NCI-H1092 treated with DMSO at 0.1 percent for 48 hours (cell line): ENCODE results near the gene TBC1D22A.

Experiments used
- DNase-seq: peaks from one replicate; lab custom pipeline; 2025; lab: John Stamatoyannopoulos, UW

The TBC1D22A gene

DNA sequence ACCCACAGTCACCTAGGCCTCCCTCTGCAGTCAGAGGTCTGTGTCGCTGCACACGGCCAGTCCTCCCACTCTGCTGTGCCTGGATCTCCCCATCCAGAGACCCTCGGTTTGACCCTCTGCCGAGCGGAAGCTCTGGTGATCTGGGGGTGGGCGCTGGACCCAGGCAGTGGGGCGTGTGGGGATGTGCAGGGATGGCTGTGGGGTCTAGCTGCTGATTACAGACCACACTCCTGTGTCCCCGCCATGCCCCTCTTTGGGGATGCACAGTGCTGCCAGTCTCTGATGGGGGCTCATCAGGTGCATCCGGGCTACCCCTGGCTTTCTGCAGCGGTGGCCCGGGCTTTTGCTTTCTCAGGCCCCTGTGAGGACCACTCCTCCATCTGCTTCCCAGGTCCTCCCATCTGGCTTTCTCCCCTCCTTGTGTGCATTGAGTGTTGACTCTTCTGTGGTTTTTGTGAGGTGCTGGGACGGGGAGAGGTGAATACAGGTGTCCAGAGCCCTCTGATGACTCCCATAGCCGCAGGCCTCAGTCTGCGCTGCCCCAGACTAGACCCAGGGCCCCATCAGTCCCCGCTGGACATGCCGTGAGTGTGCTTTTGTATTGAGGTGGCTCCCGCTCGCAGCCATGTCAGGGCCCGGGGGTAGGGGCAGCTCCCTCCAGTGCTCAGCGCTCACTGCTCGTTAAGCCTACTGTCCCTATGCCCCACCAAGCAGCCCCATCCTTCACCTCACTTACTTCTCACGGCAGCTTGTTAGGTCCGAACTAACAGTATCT, 251.6 kb downstream of the TBC1D22A start:
- DNase-seq: no peak

DNA sequence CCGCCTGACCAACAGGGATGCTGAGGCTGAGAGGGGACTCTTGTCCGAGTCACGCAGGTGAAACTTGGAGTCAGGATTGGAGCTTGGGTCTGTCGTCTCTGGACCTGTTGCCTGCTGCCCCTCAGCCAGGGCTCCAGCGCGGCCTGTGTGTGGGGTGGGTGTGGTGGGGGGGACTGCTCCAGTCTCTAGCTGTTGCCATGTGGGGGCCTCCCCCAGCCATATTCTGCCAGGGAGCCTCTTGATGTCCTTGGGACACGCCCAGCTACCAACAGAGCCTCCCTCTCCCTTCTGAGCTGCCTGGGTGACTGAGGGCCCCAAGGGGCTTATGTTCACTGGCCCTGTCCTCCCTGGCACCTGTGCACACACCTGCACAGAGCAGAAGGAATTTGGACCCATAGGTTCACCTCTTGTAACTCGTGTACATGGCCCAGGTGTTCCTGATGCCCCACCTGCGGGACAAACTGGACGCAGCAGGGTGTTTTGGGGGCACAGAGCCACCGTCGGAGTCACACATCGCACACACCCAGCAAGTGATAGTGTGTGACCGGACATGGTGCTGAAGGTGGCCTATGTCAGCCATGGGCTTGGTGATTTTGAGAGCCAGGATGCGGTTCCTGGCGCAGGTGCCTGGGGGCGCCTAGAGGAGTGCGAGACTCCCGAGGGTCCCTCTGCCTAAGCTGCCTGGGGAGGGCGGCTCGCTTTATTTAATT, 252.3 kb downstream of the TBC1D22A start:
- no peak for DNase-seq

DNA sequence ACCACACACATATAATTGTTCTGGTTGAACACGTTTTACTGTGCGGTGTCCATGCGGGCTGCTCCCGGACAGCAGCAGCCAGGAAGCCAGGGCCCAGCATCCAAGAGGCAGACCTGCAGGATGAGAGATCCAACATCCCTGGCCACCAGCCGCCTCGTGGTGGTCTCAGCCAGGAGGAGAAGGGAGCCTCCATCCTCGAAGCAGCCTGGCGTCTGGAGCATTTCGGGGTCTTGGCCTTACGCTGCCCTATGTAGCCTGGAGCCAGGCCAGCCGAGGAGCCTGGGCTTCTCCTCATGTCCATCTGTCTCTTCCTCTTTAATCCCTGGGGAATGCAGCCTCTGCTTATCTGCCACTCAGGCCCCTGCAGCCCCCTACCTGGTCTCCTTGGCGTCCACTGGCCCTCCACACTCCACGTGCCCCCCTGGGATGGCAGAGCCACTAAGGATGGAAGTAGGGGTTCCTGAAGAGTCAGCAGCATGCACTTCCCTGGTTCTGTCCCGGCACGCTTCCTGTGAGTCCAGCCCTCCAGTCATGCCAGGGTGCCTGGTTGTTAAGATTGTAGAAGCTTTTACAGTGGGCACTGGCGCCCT, 253.2 kb downstream of the TBC1D22A start:
- no peak for DNase-seq

DNA sequence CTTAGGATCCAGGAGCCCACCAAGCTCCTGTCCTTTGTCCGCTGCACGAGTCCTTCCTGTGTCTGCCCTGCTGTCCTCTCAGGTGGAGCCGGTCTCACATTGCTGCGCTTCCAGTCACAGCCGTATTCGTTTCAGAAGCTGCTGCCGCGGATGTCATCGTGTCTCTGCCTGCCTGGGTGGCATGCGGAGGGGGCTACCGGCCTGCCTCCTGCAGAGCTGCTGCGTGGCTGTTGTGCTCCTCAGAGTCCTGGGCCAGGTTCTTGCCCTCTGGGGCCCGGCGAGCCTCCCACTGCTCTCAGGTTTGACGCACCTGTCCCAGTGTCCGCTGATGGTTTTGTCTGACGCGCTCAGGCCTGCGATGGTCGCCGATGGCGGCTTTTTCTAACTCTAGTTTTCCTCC, 254.2 kb downstream of the TBC1D22A start:
- DNase-seq: no peak

GRCh38 chr22:47017245-47017644, 254.8 kb downstream of the TBC1D22A start:
- DNase-seq: no peak

DNA sequence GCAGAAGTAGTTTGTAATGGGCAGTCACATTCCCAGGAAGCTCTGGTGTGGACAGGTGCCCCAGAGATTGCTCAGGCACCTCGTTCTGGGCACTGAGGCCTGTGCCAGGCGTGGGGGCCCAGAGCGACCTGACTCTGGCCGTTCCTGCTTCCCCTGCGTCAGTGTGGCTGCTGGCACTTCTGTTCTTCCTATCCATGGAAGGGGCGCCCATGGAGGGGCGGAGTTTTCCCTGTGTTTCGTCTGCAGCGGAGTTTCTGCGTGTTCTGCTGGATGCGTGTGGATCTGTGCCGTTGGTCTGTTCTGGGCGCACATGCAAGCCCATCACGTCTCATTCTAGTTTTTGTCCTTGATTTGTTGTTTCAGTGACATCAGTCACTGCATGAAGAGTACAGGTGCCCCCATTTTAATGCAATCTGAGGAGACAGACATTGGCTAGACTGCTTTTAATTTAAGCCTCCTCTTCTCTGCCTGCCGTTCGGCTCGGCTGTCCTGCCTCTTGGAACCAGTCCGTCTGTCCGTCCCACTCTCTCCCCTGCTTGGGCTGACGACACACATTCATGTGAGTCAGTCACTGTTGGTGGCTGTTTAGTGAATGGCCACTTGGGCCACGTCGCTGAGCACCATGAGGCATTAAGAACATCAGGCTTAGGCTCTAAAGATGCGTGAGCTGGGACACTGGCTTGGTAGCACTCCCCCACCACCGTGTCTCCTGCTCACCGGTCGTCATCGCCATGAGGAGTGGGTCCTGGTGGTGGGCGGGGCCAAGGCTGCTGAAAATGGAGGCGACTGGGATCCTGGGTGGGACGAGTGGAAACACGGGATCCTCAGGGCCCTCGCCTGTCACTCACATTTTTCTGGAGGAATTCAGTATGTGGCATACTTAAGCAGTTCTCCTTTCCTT, 255.8 kb downstream of the TBC1D22A start:
- DNase-seq: no peak

- no peak for DNase-seq
Observed at GRCh38 chr22:47019012-47019790, 256.8 kb downstream of the TBC1D22A start.

DNA sequence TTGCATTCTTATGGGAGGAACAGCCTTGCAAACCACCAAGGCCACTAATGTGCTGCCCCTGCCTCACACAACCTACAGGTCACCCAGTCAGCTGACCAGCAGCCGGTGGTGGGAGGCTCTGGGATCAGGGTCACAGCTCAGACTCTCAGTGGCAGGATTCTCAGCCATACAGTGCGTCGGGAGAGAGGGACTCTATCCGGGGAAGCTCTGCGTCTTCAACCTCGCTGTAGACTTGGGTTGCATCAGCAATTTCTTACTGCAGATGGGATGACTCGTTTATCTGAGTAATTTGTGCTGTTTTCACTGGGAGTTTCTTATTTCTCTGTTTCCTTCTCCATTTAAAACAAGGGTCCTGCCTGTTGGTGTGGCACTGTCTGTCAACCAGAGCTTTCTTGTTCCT, 257.7 kb downstream of the TBC1D22A start:
- no peak for DNase-seq

GRCh38 chr22:47021371-47022074, 259.1 kb downstream of the TBC1D22A start:
- no peak for DNase-seq

DNA sequence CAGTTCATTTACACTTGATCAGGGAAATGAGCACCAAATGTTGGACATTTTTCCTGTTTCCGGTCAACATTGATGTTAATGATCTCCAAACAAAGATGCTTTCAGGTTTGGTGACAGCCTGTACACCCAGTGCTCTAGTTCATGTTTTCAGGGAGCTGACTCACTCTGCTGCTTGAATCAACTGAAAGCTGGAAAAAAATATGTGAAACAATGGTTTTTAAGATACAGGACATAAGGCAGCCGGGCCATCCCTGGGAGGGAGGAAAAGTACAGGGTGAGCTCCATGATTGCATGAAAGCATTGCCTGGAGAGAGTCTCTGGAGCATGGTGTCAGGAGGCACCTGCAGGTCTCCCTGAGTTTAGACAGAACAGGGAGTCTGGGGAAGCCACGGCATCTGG, 259.6 kb downstream of the TBC1D22A start:
- DNase-seq: no peak

DNA sequence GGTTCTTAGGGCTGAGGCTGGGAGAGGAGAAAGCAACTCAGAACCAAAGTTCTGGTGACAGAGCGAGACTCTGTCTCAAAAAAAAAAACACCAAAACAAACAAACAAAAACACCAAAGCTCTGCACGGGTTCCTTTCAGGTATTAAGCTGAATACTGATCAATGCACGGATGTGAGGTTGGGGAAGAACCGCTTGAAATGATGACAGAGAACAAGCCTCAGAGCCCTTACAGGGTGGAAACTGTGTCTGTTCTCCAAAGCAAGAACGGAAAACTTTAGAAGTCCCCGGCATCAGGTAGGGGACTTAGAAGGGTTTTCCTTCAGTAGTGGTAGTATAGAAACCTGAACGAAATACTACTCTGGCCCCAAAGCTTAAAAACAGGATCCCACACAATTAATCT, 260.0 kb downstream of the TBC1D22A start:
- DNase-seq: no peak

GRCh38 chr22:47023871-47024270, 261.4 kb downstream of the TBC1D22A start:
- no peak for DNase-seq

DNA sequence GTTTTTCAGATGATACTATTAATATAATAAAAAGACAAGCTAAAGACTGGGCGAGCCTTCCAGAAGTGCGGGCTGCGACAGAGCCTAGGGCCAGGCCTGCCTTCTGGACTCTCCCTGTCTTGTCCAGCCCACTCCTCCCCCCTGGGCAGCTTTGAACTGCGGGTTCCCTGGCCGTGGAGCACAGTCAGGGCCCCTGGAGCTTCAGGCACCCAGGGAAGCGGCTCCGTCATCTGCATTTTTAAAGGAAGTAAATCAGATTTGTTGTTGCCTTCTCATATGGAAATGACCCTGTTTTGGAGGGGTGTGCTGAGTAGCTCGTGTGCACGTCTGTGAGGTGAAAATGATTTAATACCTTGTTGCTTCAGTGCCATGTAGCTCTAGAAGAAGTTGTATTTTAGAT, 265.3 kb downstream of the TBC1D22A start:
- DNase-seq: no peak

DNA sequence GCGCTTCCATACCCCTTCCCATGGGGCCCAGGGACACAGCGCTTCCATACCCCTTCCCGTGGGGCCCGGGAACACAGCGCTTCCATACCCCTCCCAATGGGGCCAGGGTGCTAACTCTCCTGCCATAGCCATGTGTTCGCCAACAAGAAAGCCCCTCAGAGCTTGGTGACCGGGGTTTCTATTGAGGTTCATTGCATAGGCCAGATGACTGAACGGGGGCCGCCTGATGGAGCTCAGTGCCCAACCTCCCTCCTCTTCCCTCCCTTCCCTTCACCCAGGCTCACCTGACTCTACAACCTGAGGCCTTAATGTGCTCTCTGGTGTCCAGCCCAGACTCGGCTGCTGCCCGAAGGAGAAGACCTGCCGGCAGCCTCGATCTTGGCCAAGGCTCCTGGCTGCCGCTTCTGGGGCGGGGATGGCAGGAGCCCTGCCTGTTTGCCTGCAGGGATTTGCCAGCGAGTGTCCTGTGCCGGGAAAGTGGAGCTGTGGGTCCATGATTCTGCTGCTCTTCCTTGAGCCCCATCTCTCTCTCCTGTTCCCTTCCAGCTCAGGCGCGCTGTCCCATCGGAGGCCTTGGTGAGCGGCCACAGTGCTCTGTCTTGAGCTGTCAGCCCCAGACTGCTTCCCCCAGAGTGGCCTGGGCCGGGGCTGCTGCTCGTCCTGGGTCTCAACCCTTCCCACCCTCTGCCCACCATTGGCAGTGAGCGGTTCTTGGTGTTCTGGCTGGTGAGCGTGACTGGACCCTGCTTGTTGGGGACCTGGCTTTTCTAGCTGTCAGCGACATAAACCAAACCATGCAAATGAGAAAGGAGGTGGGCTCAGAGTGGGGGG, 267.0 kb downstream of the TBC1D22A start:
- DNase-seq: no peak

- DNase-seq: no peak
Observed at GRCh38 chr22:47030143-47030661, 267.8 kb downstream of the TBC1D22A start.

GRCh38 chr22:47030881-47031627, 268.6 kb downstream of the TBC1D22A start:
- DNase-seq: no peak

DNA sequence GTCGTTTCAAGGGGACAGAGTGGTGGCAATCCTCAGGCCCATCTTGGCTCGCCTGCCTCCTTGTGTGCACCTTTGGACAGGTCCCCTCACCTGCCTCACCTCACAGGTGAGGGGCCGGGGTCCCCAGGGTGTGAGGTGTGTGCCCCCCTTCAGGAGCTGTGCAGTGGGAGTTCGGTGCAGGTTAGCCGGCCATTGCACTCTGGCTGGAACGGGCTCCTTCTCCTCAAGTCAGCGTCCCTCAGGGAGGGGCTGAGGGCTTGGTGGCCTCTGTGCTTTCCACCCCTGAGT, 269.1 kb downstream of the TBC1D22A start:
- DNase-seq: no peak

- no peak for DNase-seq
Observed at GRCh38 chr22:47032091-47032943, 269.9 kb downstream of the TBC1D22A start.
